IMR-90 (cell line): ENCODE measurements around the gene CACNG7. TPM values are rescaled to one million over a fixed set of nuclear protein-coding genes. Genes with fewer than 3 reads are reported as not detected.

Source experiments
- ATAC-seq: fragments of 200-7000 bp; cut with Tn5 transposase; 2 replicates; pipeline ENCODE4 v1.9.1; 2020; ENCODE audit warnings: low read depth, mild to moderate bottlenecking, moderate library complexity
- BruUV-seq: library from RNA; stranded (reverse); fragments of 400-500 nt; replicated peaks from 2 replicates; lab custom pipeline; 2021; lab: Mats Ljungman, UMichigan
- CTCF ChIA-PET: fragments of 300-600 bp; formaldehyde crosslinking; extraction: SDS; loops from one replicate; lab custom pipeline; 2021; ENCODE audit warnings: antibody characterized with exemption; lab: Yijun Ruan, JAX
- POLR2A ChIA-PET: fragments of 300-600 bp; sonication (Branson Sonifier 250); formaldehyde crosslinking; loops from one replicate; lab custom pipeline; 2022; ENCODE audit warnings: antibody characterized with exemption; ENCODE audit not compliant: unreplicated experiment; lab: Charles Lee
- DNase-seq: peaks from one replicate; pipeline ENCODE4 v3.0.0; 2013
- H2AFZ ChIP-seq: replicated peaks from 2 replicates; pipeline ENCODE3; 2013; ENCODE audit warnings: low read length, mild to moderate bottlenecking; ENCODE audit not compliant: poor library complexity
- H2AK5ac ChIP-seq: 2 replicates; pipeline ENCODE4 v1.6.1; 2013; ENCODE audit warnings: low read depth, low read length, inconsistent platforms
- H2AK9ac ChIP-seq: replicated peaks from 2 replicates; pipeline ENCODE3; 2013; ENCODE audit warnings: mild to moderate bottlenecking, low read depth, low read length, moderate library complexity; ENCODE audit not compliant: poor library complexity
- H2BK120ac ChIP-seq: 2 replicates; pipeline ENCODE4 v1.6.1; 2013; ENCODE audit warnings: low read depth, low read length, inconsistent platforms
- H2BK15ac ChIP-seq: 3 replicates; pipeline ENCODE4 v1.6.1; 2013; ENCODE audit warnings: low read depth, low read length, inconsistent platforms
- H2BK20ac ChIP-seq: 2 replicates; pipeline ENCODE4 v1.6.1; 2013; ENCODE audit warnings: low read depth, mild to moderate bottlenecking, inconsistent platforms, low read length, moderate library complexity
- H2BK5ac ChIP-seq: 2 replicates; pipeline ENCODE4 v1.6.1; 2013; ENCODE audit warnings: mild to moderate bottlenecking, low read depth, low read length, inconsistent platforms; ENCODE audit not compliant: poor library complexity, severe bottlenecking
- H3K14ac ChIP-seq: replicated peaks from 2 replicates; pipeline ENCODE4 v1.6.1; 2013; ENCODE audit warnings: low read depth, low read length, inconsistent platforms
- H3K18ac ChIP-seq: 2 replicates; pipeline ENCODE4 v1.6.1; 2013; ENCODE audit warnings: low read depth, low read length, control low read depth
- H3K23ac ChIP-seq: 2 replicates; pipeline ENCODE4 v1.6.1; 2013; ENCODE audit warnings: low read depth, low read length, inconsistent platforms
- H3K27ac ChIP-seq: 2 replicates; pipeline ENCODE4 v1.5.1; 2013; ENCODE audit warnings: mild to moderate bottlenecking, control low read depth, low read length; ENCODE audit not compliant: insufficient read depth
- H3K27me3 ChIP-seq: 2 replicates; pipeline ENCODE4 v1.6.1; 2013; ENCODE audit warnings: low read length; ENCODE audit not compliant: control insufficient read depth, insufficient read depth
- H3K36me3 ChIP-seq: 2 replicates; pipeline ENCODE4 v1.6.1; 2013; ENCODE audit warnings: low read length, mixed read lengths; ENCODE audit not compliant: control insufficient read depth, insufficient read depth
- H3K4ac ChIP-seq: 2 replicates; pipeline ENCODE4 v1.6.1; 2013; ENCODE audit warnings: low read depth, low read length, inconsistent platforms
- H3K4me1 ChIP-seq: 2 replicates; pipeline ENCODE4 v1.6.1; 2013; ENCODE audit warnings: low read length, mixed read lengths; ENCODE audit not compliant: control insufficient read depth, insufficient read depth
- H3K4me2 ChIP-seq: 2 replicates; pipeline ENCODE4 v1.6.1; 2013; ENCODE audit warnings: low read depth, mild to moderate bottlenecking, control low read depth, low read length, moderate library complexity
- H3K4me3 ChIP-seq: 2 replicates; pipeline ENCODE4 v1.5.1; 2013; ENCODE audit warnings: low read depth, mild to moderate bottlenecking, control low read depth, low read length, moderate library complexity; ENCODE audit not compliant: insufficient read depth
- H3K56ac ChIP-seq: 2 replicates; pipeline ENCODE4 v1.6.1; 2013; ENCODE audit warnings: low read length, inconsistent platforms; ENCODE audit not compliant: insufficient read depth; ENCODE audit errors: extremely low read depth
- H3K79me1 ChIP-seq, 2 experiments: 2 replicates each; pipeline ENCODE4 v1.6.1; 2013; ENCODE audit warnings: low read length in 2 of 2, inconsistent platforms in 1 of 2, low read depth in 1 of 2
- H3K9ac ChIP-seq: 2 replicates; pipeline ENCODE4 v1.6.1; 2013; ENCODE audit warnings: low read depth, low read length, control low read depth
- H3K9me1 ChIP-seq: 2 replicates; pipeline ENCODE4 v1.6.1; 2013; ENCODE audit warnings: low read length, inconsistent platforms; ENCODE audit not compliant: insufficient read depth
- H3K9me3 ChIP-seq: 2 replicates; pipeline ENCODE4 v1.6.1; 2013; ENCODE audit warnings: low read length; ENCODE audit not compliant: control insufficient read depth, insufficient read depth
- H4K20me1 ChIP-seq: 2 replicates; pipeline ENCODE4 v1.6.1; 2013; ENCODE audit warnings: low read length, inconsistent platforms; ENCODE audit not compliant: insufficient read depth
- H4K5ac ChIP-seq: 2 replicates; pipeline ENCODE4 v1.6.1; 2013; ENCODE audit warnings: mild to moderate bottlenecking, low read depth, low read length, control low read depth
- H4K8ac ChIP-seq, 2 experiments: 2 replicates each; pipeline ENCODE4 v1.6.1; 2013; ENCODE audit warnings: low read depth in 2 of 2, low read length in 2 of 2, control low read depth in 1 of 2, inconsistent platforms in 1 of 2
- H4K91ac ChIP-seq: 2 replicates; pipeline ENCODE4 v1.6.1; 2013; ENCODE audit warnings: low read depth, low read length, inconsistent platforms; ENCODE audit not compliant: insufficient read depth
- CTCF ChIP-seq: conservative IDR thresholded peaks from 2 replicates; pipeline ENCODE4 v1.5.1; 2012; ENCODE audit warnings: mild to moderate bottlenecking, low read depth, low read length, improper control_type of control experiment
- ELK1 ChIP-seq: fragments of 150-350 bp; IDR thresholded peaks from 2 replicates; pipeline ENCODE4 v1.6.1; 2016; ENCODE audit warnings: low read depth, mild to moderate bottlenecking, low read length, moderate library complexity, borderline replicate concordance
- FOS ChIP-seq: fragments of 150-350 bp; IDR thresholded peaks from 2 replicates; pipeline ENCODE4 v1.6.1; 2016; ENCODE audit warnings: low read depth, low read length
- MAZ ChIP-seq: IDR thresholded peaks from 2 replicates; pipeline ENCODE4 v1.6.1; 2012; ENCODE audit warnings: low read depth, mild to moderate bottlenecking, low read length, improper control_type of control experiment, moderate library complexity, borderline replicate concordance
- POLR2A ChIP-seq: IDR thresholded peaks from 2 replicates; pipeline ENCODE4 v1.6.1; 2012; ENCODE audit warnings: mild to moderate bottlenecking, low read depth, low read length
- RAD21 ChIP-seq: IDR thresholded peaks from 2 replicates; pipeline ENCODE4 v1.6.1; 2012; ENCODE audit warnings: low read length, improper control_type of control experiment
- RFX5 ChIP-seq: IDR thresholded peaks from 2 replicates; pipeline ENCODE4 v1.8.0; 2012; ENCODE audit warnings: low read depth, mild to moderate bottlenecking, low read length, moderate library complexity
- USF2 ChIP-seq: fragments of 150-350 bp; IDR thresholded peaks from 2 replicates; pipeline ENCODE4 v1.6.1; 2017; ENCODE audit warnings: mild to moderate bottlenecking, antibody characterized with exemption, low read length, low read depth
- WGBS, 2 experiments: methylation state at CpG; one replicate each; pipeline versions ENCODE4 v1.1.5 to v1.1.7; 2013; ENCODE audit warnings: missing lambda C conversion rate in 2 of 2; ENCODE audit not compliant: insufficient read length in 1 of 2; ENCODE audit errors: extremely low coverage in 2 of 2; 5-methylcytosine and 5-hydroxymethylcytosine counted together
- dilution Hi-C: fragments of 300-500 bp; cut with HindIII; formaldehyde crosslinking; loops from one replicate; pipeline ENCODE4 v1.14.3; 2018; ENCODE audit warnings: low sequenced_read_pairs; ENCODE audit not compliant: unreplicated experiment
- in situ Hi-C: fragments of 300-500 bp; cut with MboI; formaldehyde crosslinking; loops from 3 replicates; pipeline ENCODE4 v1.14.3; 2019; ENCODE audit warnings: low sequenced_read_pairs, inconsistent platforms, mixed read lengths
- intact Hi-C: fragments of 100-400 bp; cut with micrococcal nuclease; formaldehyde crosslinking; loops from 2 replicates; pipeline ENCODE4 v1.10.0; 2022
- polyA plus RNA-seq, 3 experiments: library from polyadenylated mRNA; depleted of rRNA; stranded (reverse); fragments of >200 nt; gene quantifications; 2 replicates each; pipeline ENCODE4 v1.2.3, GENCODE V29; 2012; ENCODE audit warnings: low replicate concordance in 1 of 3
- total RNA-seq: library from RNA; depleted of rRNA; stranded (reverse); fragments of >200 nt; gene quantifications from 2 replicates; pipeline ENCODE4 v1.2.3, GENCODE V29; 2012

The CACNG7 gene
- total and polyA plus RNA-seq, 2 of the 4 experiments (the other 2 are of a cell fraction): 0.36 to 6.7 TPM

GRCh38 chr19:53991224-53992113, 82.4 kb downstream of the CACNG7 start, which contains the start of gene CACNG6:
TSS of gene CACNG6 (plus strand) at chr19:53991637. CDS start at chr19:53992878, 1,241 bp downstream.
- Histone ChIP-seq H2BK15ac (no peak within 1 kb of the TSS), H2BK5ac (no peak within 1 kb of the TSS), H2BK120ac (no peak within 1 kb of the TSS), H3K18ac (no peak within 1 kb of the TSS), H4K91ac (no peak within 1 kb of the TSS), H3K9me3 (no peaks in the 10 kb centered on the region), H2AK5ac (no peak within 1 kb of the TSS), H3K4me2 (no peak within 1 kb of the TSS; the same call in 1 of the 2 replicates), H3K4me1 (no peaks in the 10 kb centered on the region), H3K27me3 (peaks cover 32% of the 10 kb centered on the region; the same call in 1 of the 2 replicates), H3K36me3 (no peaks in the 10 kb centered on the region), H4K5ac (no peak within 1 kb of the TSS), H3K4ac (no peak within 1 kb of the TSS), H2AK9ac (no peak within 1 kb of the TSS), H3K14ac (no peak within 1 kb of the TSS), H3K79me1 (no peaks in the 10 kb centered on the region), H3K27ac (no peak within 1 kb of the TSS), H3K56ac (no peak within 1 kb of the TSS), H2AFZ (peak within 1 kb of the TSS; percentile 80), H4K20me1 (no peaks in the 10 kb centered on the region), H3K23ac (no peak within 1 kb of the TSS), H3K9me1 (no peaks in the 10 kb centered on the region), H3K9ac (no peak within 1 kb of the TSS), H2BK20ac (no peak within 1 kb of the TSS), H4K8ac (no peak within 1 kb of the TSS), H3K4me3 (peak within 1 kb of the TSS; percentile 25)
- CTCF ChIA-PET: no interaction called here
- intact Hi-C loops: no loop called here
- TF ChIP-seq ELK1: no peak
- no peak for TF ChIP-seq USF2
- TF ChIP-seq RFX5: no peak
- no peak for TF ChIP-seq CTCF
- no peak for TF ChIP-seq POLR2A
- no peak for TF ChIP-seq RAD21
- no peak for TF ChIP-seq FOS
- no peak for TF ChIP-seq MAZ
- 22% methylated on average over 17 of the region's 66 CpGs; no CpG with 5 or more reads in 1 of the 2 experiments for WGBS, 2 experiments
- POLR2A ChIA-PET: no interaction called here
- ATAC-seq (peak; percentile 69), DNase-seq (no peak)
- dilution Hi-C loops: no loop called here
- in situ Hi-C loops: no loop called here
- BruUV-seq: no TSS peak
